HG02763 (cell line): Measurements from ENCODE around the gene CABP4.

ENCODE experiments used
- ATAC-seq: cut with Tn5 transposase; IDR thresholded peaks from one replicate; pipeline ENCODE4 v1.9.1; 2021; ENCODE audit warnings: mild to moderate bottlenecking, moderate library complexity; ENCODE audit not compliant: unreplicated experiment

The CABP4 gene

GRCh38 chr11:67435031-67435726 lies 20.0 kb upstream of the CABP4 start:
- ATAC-seq, result no peak

- no peak for ATAC-seq
Measured at GRCh38 chr11:67435727-67436458, 19.3 kb upstream of the CABP4 start.

DNA sequence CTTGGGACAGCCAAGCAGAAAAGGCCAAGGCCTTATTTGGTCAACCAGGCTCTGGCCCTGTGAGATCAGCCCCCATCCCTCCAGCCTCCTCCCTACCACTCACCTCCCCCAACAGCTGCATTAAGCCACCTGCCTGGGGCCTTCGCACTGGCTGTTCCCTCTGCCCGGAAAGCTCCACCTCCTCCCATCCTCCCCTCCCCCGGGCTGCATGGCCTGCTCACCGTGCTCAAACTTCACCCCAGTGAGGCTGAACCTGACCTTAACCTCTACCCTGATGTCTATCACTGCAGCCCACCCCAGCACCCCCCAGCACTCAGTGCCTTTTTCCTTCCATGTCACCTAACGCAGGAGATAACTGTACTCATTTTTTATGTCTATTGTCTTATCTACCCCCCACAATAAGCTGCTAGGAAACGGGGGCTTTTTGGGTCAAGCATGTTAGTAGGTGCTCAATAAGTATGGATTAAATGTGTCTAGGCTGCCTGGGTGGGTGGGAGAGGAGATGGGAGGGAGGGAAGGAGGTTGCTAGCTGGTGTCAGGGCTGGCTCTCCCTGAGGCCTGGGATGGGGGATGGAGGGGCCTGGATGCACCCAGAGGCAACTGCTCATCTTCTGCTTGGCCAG lies 18.6 kb upstream of the CABP4 start:
- peak; percentile 27 for ATAC-seq

- no peak for ATAC-seq
Measured at GRCh38 chr11:67437082-67437808, 17.9 kb upstream of the CABP4 start, which contains the start of gene PTPRCAP. PTPRCAP (minus strand) TSS chr11:67437682; CDS start chr11:67437619, 63 bp downstream.

DNA sequence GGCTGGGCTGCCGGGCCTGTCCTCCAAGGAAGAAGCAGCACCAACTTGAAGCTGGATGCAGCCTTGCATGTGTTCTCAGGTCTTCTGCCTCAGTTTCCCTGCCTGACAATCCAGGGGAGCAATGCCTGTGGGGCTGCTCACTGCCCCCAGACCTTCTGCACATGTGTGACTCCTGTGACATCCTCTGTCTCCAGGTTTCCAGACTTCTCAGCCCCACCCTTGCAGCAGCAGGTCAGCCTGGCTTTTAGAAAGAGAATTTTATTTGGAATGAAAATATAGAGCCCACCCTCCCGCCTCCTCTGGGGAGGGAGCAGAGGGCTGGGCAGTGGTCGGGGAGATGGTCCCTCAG lies 17.4 kb upstream of the CABP4 start:
- ATAC-seq, result no peak

DNA sequence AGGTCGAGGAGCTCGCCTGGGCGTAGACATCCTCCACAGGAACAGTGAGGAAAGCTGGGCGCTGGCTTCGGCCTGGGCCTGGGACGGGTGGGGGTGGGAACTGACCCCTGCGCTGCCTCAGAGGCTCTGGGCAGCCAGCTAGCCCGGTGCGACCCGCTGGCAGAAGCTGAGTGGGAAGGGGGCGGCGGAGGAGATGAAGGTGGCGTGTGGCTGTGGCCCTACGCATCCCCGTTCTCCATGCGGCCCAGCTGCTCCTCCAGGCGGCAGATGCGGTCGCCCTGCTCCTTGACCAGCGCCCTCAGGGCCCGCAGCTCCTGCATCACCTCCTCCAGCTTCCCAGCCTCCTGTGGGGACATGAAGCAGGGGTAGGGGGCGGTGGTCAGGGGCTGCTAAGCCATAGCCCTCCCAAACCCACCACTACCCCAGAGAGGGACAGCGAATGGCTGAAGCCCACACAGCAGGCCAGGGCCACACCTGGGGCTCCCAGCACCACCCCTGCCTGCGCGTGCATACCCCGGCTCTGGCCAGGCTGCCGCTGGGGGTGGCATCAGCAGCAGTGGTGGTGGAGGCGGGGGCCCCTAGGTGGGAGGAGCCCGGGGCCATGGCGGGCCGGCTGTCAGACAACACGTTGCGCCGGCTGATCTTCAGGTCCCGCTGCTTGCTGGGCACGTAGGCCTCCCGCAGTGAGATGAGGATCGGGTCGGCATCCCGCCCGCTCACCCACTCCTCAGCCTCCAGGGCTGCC lies 16.8 kb upstream of the CABP4 start:
- no peak for ATAC-seq

DNA sequence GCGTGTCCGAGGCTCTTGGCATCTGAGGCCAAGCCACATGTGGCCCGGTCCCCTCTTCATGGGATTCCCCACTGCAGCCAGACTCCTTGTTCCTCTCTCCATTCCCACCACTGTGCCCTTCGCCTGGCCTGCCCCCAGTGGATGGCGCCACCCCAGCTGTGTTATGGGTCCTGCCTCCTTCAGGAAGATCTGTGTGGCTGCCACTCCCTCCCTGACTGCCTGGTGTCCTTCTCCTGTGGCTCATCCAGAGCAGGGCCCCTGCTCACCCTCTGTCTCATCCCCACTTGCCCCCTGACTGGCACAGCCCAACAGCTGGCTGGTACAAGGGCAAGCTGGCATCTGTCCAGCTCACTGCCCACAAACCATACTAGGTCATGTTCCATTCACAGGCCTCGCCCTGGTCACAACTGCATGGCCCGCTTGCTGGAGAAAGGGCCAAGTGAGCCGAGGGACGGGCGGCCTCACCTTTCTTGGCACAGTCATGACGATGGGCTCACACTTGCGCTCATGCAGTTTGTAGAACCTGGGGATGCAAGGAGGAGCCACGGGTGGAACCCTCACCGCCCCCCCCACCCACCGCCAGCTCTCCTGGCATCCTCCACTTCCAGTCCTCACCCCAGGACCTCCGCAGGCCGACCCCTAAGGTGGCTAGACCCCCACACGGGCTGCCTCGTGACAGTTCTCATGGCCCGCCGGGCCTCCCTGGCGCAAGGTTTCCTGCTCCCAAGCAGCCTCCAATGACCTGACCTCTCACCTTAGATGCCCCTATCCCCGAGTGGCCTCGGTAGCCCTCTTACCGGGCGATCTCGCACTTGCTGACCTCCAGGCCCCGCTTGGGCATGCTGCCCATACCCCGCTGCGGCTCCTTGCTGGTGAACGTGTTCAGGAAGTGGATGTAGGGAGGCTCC lies 15.6 kb upstream of the CABP4 start:
- ATAC-seq, result no peak

GRCh38 chr11:67440229-67441097 lies 14.7 kb upstream of the CABP4 start:
- no peak for ATAC-seq

GRCh38 chr11:67441098-67441563 lies 14.0 kb upstream of the CABP4 start:
- no peak for ATAC-seq

DNA sequence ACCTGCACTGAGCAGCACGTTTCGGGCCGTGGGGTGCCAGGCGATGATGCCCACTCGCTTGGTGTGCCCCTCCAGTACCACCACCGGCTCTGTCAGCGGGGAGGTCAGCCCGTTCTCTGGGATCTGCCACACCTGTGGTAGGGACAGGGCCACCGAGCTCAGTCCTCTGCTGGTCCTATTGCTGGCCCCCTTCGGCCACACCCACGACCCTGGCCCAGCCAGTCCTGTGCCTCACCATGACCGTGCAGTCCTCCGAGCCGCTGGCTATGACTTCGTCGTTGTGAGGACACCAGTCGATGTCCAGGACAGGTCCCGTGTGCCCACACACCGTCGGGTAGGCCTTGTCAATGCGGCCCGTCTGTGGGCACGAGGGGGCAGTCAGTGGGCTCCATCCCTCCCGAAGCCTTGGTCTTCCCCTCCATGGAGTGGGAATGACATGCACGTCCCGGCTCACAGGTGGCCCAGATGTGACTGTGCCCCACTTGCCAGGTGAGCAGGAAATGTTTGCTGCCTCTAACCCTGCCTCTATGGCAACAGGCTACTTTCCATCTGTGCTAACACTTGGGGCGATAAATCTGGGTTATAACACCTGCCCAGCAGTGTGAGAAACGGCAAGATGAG lies 13.3 kb upstream of the CABP4 start:
- no peak for ATAC-seq

GRCh38 chr11:67442504-67443404 lies 12.4 kb upstream of the CABP4 start:
- ATAC-seq, result no peak

GRCh38 chr11:67445515-67445914 lies 9.6 kb upstream of the CABP4 start:
- no peak for ATAC-seq

DNA sequence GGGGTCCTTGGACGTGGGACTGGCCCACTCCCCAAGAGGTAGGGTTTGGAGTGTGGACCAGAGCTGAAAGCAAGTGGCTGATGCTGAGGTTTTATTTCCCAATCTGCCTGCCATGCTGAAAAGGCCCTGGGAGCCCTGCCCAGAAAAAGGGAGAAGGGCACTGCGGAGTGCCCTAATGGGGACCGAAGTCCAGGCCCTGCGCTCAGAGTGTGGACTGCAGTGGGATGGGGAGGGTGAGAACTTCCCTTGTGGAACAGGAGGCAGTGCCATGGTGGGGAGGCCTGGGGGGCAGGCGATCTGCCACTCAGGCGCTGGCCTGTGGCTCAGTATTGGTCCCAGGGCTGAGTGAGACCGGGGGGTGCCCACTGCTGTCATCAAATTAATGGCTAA lies 6.9 kb upstream of the CABP4 start:
- no peak for ATAC-seq

DNA sequence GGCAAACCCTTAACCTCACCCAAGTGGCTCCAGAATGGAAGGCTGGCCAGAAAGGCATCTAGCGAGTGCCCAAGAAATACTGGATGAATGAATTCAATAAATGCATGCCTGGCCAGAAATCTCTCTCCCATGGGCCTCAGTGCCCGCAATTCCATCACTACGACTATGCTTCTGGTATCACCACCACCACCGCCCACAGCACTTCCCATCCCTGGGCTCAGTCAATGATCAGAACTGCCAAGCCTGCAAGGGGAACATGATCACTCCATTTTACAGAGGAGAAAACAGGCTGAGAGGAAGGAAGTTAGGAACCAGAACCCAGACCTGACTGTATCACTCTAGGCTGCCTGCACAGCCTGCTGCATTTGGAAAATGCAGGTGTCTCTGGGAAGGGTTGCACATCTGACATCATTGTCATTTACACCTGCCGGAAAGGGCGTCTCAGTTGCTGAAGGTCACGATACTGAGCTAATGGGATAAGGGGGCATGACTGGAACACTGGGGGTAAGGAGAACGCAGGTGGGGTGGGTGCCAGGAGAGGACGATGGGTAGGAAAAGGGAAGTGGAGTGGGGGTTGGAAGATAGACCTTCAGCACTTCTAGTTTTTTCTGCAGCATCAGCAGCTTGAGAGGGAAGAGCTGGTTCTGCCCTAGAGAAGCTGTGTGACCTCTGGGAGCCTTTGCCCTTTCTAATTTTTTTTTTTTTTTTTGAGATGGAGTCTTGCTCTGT lies 5.9 kb upstream of the CABP4 start:
- no peak for ATAC-seq

DNA sequence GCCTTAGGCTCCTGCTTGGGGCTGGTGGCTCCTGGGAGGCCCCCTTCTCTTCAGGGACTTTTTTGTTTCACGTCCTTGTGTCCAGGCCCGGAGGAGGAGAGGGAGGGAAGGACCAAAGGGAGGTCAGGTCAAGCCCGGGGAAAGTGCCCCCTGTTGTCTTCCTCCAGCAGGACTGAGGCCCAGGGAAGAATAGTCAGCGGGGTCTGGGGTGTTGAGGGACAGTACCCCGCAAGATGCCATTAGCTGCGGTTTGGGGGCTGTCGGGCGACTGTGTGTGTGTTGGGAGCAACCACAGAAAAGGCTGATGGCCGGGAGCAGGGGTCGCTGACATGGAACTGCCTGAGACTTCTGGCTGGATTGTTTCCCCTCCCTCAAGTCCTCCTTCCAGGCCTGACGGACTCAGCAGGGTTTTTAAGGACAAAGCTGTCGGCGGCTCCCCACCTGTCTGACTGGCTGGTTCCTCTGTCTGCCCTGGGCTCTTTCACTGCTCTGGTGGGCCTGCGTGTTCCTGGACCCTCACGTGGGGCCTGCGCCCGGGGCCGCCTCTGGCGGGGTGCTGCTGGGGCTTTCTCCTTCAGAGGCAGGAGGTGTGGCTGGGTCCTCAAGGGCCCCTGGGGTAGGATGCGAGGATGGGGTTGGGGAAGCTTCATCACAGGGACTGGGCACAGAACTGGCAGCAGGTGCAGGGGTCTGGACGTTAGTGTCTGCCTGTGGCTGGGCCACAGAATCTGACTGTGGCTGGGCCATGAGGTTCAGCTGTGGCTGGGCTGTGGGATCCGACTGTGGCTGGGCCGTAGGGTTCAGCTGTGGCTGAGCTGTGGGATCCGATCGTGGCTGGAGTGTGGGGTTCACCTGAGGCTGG lies 4.1 kb upstream of the CABP4 start:
- no peak for ATAC-seq

- no peak for ATAC-seq
Measured at GRCh38 chr11:67451658-67451976, 3.5 kb upstream of the CABP4 start.
